ENCODE results near the gene CPE. TPM values are rescaled to one million over a fixed set of nuclear protein-coding genes. Genes with fewer than 3 reads are reported as not detected.

CPE gene
- total RNA-seq, 1 experiment from 2014 or later = 29.3 TPM

- RAD21 ChIA-PET (ENCODE audit: low non-redundant PET in 1 of 2, low total read pairs in 2 of 2, uncharacterized antibody in 2 of 2, unreplicated experiment in 2 of 2) = no interaction called here
Observed at GRCh38 chr4:165428957-165429356, 50.1 kb downstream of the CPE start.

DNA sequence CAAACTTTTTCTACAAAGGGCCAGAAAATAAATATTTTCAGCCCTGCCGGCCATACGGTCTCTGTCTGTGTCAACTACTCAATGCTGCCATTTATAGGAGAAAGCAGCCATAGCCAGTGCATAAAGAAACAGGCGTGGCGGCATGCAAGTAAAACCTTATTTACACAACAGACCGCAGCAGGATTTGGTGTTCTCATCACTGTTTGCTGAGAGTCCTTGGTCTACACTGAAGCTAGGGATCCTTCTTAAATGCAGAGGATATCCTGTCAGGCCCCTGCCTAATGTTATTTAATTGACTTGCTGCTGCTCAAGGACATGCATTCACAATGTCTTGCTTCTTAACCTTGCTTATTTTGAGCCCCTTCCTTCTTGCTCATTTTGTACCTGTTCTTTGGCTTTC is 54.7 kb downstream of the CPE start:
- H3K27ac ChIP-seq (ENCODE audit: low read depth, low read length) = no peak overlapping the region
- no peaks in the 10 kb centered on the region for H3K9me2 ChIP-seq (ENCODE audit: insufficient read depth)
- 0 out of 2 replicates have a peak, but pooled peaks cover 3% of the 10 kb centered on the region for H3K27me3 ChIP-seq (ENCODE audit: insufficient read depth, low read length)
- H2AFZ ChIP-seq (ENCODE audit: low read depth, low read length, poor library complexity, severe bottlenecking) = no peak overlapping the region
- H3K4me2 ChIP-seq (ENCODE audit: low read length) = no peak overlapping the region
- no peaks in the 10 kb centered on the region for H3K9me3 ChIP-seq (ENCODE audit: control insufficient read depth in 1 of 2, insufficient read depth in 1 of 2, low read depth in 1 of 2, low read length in 2 of 2)
- no peak for ATAC-seq
- TF ChIP-seq, protein P1, sequence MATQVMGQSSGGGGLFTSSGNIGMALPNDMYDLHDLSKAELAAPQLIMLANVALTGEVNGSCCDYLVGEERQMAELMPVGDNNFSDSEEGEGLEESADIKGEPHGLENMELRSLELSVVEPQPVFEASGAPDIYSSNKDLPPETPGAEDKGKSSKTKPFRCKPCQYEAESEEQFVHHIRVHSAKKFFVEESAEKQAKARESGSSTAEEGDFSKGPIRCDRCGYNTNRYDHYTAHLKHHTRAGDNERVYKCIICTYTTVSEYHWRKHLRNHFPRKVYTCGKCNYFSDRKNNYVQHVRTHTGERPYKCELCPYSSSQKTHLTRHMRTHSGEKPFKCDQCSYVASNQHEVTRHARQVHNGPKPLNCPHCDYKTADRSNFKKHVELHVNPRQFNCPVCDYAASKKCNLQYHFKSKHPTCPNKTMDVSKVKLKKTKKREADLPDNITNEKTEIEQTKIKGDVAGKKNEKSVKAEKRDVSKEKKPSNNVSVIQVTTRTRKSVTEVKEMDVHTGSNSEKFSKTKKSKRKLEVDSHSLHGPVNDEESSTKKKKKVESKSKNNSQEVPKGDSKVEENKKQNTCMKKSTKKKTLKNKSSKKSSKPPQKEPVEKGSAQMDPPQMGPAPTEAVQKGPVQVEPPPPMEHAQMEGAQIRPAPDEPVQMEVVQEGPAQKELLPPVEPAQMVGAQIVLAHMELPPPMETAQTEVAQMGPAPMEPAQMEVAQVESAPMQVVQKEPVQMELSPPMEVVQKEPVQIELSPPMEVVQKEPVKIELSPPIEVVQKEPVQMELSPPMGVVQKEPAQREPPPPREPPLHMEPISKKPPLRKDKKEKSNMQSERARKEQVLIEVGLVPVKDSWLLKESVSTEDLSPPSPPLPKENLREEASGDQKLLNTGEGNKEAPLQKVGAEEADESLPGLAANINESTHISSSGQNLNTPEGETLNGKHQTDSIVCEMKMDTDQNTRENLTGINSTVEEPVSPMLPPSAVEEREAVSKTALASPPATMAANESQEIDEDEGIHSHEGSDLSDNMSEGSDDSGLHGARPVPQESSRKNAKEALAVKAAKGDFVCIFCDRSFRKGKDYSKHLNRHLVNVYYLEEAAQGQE (IDR thresholded peaks at IDR 0.05; ENCODE audit: low read depth) = no peak
- no peak for TF ChIP-seq YY1 (IDR thresholded peaks at IDR 0.05; ENCODE audit: extremely low read depth, insufficient replicate concordance, low read depth, low read length)
- TF ChIP-seq TCF7L2 (IDR thresholded peaks at IDR 0.05; ENCODE audit: borderline replicate concordance, extremely low read depth, insufficient read depth, insufficient read length) = no peak
- no peak for TF ChIP-seq CEBPB (IDR thresholded peaks at IDR 0.05; ENCODE audit: low read depth)
- TF ChIP-seq ZNF274 (IDR thresholded peaks at IDR 0.05; ENCODE audit: low read depth, low read length) = no peak
- TF ChIP-seq POLR2A (IDR thresholded peaks at IDR 0.05; ENCODE audit: borderline replicate concordance, extremely low read depth, insufficient read depth, insufficient read length) = no peak
- no peak for TF ChIP-seq SP1 (IDR thresholded peaks at IDR 0.05; ENCODE audit: low read depth)
- TF ChIP-seq EZH2 (IDR thresholded peaks at IDR 0.05) = no peak
- TF ChIP-seq FOSL1 (IDR thresholded peaks at IDR 0.05; ENCODE audit: low read depth) = no peak
- TF ChIP-seq EZH2phosphoT487 (IDR thresholded peaks at IDR 0.05; ENCODE audit: borderline replicate concordance) = no peak
- TF ChIP-seq RAD21 (IDR thresholded peaks at IDR 0.05; ENCODE audit: low read depth) = no peak
- TF ChIP-seq, protein P2, sequence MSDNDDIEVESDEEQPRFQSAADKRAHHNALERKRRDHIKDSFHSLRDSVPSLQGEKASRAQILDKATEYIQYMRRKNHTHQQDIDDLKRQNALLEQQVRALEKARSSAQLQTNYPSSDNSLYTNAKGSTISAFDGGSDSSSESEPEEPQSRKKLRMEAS (IDR thresholded peaks at IDR 0.05) = no peak
- TF ChIP-seq SRF (IDR thresholded peaks at IDR 0.05; ENCODE audit: low read depth) = no peak
- no peak for TF ChIP-seq POLR2AphosphoS5 (IDR thresholded peaks at IDR 0.05; ENCODE audit: low read depth, low read length)
- peaks cover 0 to 1% of the 10 kb centered on the region in 2 experiments; a peak in 1 of 4 replicates for H3K4me1 ChIP-seq (ENCODE audit: control insufficient read depth in 1 of 2, insufficient read depth in 2 of 2, low read length in 2 of 2)
- ChIA-PET CTCF (no interaction called here), RAD21 (ENCODE audit: low non-redundant PET in 1 of 2, low total read pairs in 2 of 2, uncharacterized antibody in 2 of 2, unreplicated experiment in 2 of 2) (no interaction called here), POLR2A (no interaction called here)
- H4K20me1 ChIP-seq (ENCODE audit: insufficient read depth) = no peaks in the 10 kb centered on the region
- no peaks in the 10 kb centered on the region for H3K36me3 ChIP-seq (ENCODE audit: control insufficient read depth in 1 of 2, insufficient read depth in 2 of 2, low read length in 2 of 2)
- BruUV-seq (replicated peaks) = no TSS peak
- H3K4me3 ChIP-seq (replicated peaks in 1 of 2; ENCODE audit: low read depth in 1 of 2, low read length in 2 of 2) = no peak overlapping the region
- no peak for DNase-seq (ENCODE audit: low read depth, low spot score)
- H3K9ac ChIP-seq (ENCODE audit: low read length) = no peak overlapping the region
- no peaks in the 10 kb centered on the region for H3K79me2 ChIP-seq (ENCODE audit: insufficient read depth, low read length)
- intact Hi-C loops (cut with micrococcal nuclease) = no loop called here

More at GRCh38 chr4:165428957-165429356, 50.1 kb downstream of the CPE start:
- no peak for DNase-seq (ENCODE audit: low read depth, low spot score)
- no TSS peak for BruUV-seq (replicated peaks)
- Histone ChIP-seq H3K4me2 (ENCODE audit: low read length) (no peak overlapping the region), H3K27ac (ENCODE audit: low read depth, low read length) (no peak overlapping the region), H3K4me1 (ENCODE audit: control insufficient read depth in 1 of 2, insufficient read depth in 2 of 2, low read length in 2 of 2) (no peaks in the 10 kb centered on the region), H2AFZ (ENCODE audit: low read depth, low read length, poor library complexity, severe bottlenecking) (no peak overlapping the region), H3K79me2 (ENCODE audit: insufficient read depth, low read length) (no peaks in the 10 kb centered on the region), H3K9ac (ENCODE audit: low read length) (no peak overlapping the region), H3K27me3 (ENCODE audit: insufficient read depth, low read length) (no peaks in the 10 kb centered on the region), H3K9me2 (ENCODE audit: insufficient read depth) (no peaks in the 10 kb centered on the region), H4K20me1 (ENCODE audit: insufficient read depth) (no peaks in the 10 kb centered on the region), H3K9me3 (ENCODE audit: control insufficient read depth in 1 of 2, insufficient read depth in 1 of 2, low read depth in 1 of 2, low read length in 2 of 2) (no peaks in the 10 kb centered on the region), H3K4me3 (replicated peaks in 1 of 2; ENCODE audit: low read depth in 1 of 2, low read length in 2 of 2) (no peak overlapping the region), H3K36me3 (ENCODE audit: control insufficient read depth in 1 of 2, insufficient read depth in 2 of 2, low read length in 2 of 2) (no peaks in the 10 kb centered on the region)
- ChIA-PET CTCF (no interaction called here), POLR2A (no interaction called here)
- TF ChIP-seq SP1 (IDR thresholded peaks at IDR 0.05; ENCODE audit: low read depth) (no peak), RAD21 (IDR thresholded peaks at IDR 0.05; ENCODE audit: low read depth) (no peak)
- ATAC-seq = no peak
- intact Hi-C loops (cut with micrococcal nuclease) = no loop called here

All from HCT116 (cell line).